ENCODE measurements around the gene CMSS1. TPM values are rescaled to one million over a fixed set of nuclear protein-coding genes. Genes with fewer than 3 reads are reported as not detected.
A peak's percentile ranks its signal among the peaks of the same experiment; 100 is the strongest.

Gene CMSS1
- total RNA-seq, 1 experiment from 2014 or later: 50.7 TPM

DNA sequence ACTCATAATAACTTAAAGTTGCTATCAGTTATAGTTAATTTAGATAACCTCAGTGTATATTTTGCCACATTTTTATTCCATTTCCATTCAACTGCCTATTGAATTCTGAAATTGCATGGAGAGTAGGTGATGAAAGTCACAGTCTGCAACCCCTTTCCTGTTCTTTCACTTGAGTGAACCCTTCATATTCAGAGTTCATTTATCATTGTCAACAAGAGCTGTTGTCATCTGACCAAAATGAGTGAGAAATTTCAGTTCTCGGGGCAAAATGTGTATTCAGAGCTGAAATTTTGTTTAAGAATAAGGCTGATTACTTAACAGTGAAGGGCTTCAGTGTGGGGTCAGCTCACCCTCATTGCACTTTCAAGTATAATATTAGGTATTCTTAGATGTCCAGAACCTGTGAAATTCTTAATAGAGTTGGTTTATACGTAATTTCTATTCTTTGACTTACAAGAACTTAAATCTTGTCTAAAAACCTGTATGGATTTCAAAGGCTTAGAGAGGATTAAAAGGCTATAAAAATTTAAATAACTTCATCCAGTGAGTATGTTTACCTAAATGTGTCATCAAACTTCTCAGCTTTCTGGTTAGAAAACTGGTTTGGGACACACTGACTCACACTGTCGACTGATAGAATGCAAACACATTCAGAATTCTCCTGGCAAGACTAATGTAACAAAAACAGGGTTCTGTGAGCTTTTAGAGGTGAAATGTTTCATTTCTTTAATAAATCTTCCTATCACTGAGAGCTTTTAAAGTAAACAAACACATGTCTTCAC is 92.2 kb downstream of the CMSS1 start:
- no peak for DNase-seq (ENCODE audit: low read depth, low spot score)
- in situ Hi-C loops (cut with HindIII; ENCODE audit: low pct_unique_long_range_greater_than_20kb, low sequenced_read_pairs): no loop called here

DNA sequence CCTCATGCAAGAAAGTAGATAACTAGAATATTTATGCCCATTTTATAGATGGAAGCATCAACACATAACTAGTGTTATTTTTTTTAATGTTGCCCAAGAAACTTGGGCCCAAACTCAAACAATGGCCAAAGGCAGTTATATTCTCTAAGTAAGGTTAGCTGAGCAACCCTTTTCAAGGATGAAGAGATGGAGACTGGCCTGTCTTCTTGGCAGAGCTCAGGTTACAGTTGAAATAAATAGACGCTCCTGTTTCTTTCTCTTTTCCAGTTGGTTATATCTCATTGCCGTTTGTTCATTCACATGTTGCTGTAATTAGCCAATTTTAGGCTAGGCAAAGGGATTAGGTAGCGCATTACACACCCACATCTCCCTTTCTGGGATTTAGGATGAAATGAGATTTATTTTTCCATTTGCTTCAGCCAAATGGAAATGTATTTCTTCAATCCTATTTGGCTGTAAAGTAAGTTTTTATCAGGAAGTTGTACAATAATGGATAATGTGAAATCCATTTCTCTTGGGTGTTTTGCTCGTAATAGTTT is 93.2 kb downstream of the CMSS1 start:
- in situ Hi-C loops (cut with HindIII; ENCODE audit: low pct_unique_long_range_greater_than_20kb, low sequenced_read_pairs): no loop called here
- DNase-seq (ENCODE audit: low read depth, low spot score): no peak

DNA sequence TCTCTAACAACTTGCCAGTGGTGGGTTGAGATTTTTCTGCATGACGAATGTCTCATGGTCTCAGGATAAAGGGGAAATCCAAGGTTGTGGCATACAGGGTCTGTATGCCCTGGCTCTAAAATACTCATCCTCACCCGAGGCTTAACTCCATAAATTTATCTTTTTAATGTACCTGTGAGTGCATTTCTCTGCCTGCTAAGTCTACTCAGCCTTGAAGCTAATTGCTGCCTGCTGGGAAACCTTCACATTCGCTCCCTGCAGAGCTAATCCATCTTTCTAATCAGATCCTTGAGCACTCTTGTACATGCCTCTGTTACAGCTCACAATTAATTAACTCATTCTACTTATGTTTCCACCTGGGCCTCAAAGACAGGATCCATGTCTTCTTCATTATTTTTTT is 93.8 kb downstream of the CMSS1 start:
- DNase-seq (ENCODE audit: low read depth, low spot score): no peak
- in situ Hi-C loops (cut with HindIII; ENCODE audit: low pct_unique_long_range_greater_than_20kb, low sequenced_read_pairs): no loop called here

DNA sequence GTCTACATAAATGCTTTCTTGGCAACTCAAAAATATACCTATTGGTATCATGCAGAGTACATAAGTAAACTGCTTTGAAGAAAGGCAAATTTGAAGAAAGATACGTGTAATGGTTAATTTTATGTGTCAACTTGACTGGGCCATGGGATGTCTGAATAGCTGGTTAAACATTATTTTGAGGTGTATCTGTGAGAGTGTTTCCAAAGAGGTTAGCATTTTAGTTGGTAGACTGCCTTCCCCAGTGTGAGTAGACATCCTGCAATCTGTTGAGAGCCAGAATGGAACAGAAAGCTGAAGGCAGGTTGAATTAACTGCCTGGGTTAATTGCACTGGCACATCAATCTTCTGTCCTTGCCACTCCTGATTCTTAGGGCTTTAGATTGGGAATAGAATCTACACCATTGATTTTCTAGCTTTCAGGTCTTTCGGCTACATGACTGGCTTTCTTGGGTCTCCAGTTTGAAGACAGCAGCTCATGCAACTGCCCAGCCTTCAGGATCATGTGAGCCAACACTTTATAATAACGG is 98.3 kb downstream of the CMSS1 start:
- no peak for DNase-seq (ENCODE audit: low read depth, low spot score)
- in situ Hi-C loops (cut with HindIII; ENCODE audit: low pct_unique_long_range_greater_than_20kb, low sequenced_read_pairs): no loop called here

DNA sequence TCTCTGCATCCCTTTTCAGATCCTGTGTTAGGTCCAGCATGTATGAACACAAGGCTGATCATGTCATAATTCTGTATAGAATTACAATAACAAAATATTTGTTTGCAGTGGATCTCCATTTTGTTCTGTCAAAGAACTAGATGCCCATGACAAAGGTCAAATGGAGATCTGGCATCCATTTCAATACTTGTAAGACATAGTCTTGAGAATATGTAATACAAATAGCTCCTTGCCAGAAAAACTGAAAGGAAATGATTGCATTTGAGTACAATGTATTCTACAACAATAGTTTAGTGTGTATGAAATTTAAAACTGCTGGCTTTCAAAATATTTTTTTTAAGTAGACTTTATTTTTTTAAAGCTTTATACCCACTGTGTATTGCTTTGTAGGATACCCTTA is 101.1 kb downstream of the CMSS1 start:
- in situ Hi-C loops (cut with HindIII; ENCODE audit: low pct_unique_long_range_greater_than_20kb, low sequenced_read_pairs): no loop called here
- DNase-seq (ENCODE audit: low read depth, low spot score): no peak

DNA sequence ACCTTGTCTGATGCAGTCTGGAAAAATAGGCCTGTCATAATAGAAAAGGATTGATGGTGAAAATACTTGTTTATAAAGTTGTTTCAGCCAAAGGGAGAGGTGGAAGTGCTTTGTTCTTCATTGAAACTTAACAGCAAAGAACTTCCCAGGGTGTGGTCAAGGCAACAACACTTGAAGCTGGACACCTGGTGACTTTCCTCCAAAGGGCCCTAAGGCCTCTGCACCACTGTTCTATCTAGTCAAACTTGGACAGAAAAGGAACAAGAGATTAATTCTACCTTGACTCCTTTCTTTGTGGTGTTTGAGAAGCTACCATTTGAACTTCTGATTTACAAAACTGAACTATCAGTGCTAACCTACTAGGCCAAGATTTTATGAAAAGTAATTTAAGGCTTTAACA is 102.0 kb downstream of the CMSS1 start:
- in situ Hi-C loops (cut with HindIII; ENCODE audit: low pct_unique_long_range_greater_than_20kb, low sequenced_read_pairs): no loop called here
- no peak for DNase-seq (ENCODE audit: low read depth, low spot score)

DNA sequence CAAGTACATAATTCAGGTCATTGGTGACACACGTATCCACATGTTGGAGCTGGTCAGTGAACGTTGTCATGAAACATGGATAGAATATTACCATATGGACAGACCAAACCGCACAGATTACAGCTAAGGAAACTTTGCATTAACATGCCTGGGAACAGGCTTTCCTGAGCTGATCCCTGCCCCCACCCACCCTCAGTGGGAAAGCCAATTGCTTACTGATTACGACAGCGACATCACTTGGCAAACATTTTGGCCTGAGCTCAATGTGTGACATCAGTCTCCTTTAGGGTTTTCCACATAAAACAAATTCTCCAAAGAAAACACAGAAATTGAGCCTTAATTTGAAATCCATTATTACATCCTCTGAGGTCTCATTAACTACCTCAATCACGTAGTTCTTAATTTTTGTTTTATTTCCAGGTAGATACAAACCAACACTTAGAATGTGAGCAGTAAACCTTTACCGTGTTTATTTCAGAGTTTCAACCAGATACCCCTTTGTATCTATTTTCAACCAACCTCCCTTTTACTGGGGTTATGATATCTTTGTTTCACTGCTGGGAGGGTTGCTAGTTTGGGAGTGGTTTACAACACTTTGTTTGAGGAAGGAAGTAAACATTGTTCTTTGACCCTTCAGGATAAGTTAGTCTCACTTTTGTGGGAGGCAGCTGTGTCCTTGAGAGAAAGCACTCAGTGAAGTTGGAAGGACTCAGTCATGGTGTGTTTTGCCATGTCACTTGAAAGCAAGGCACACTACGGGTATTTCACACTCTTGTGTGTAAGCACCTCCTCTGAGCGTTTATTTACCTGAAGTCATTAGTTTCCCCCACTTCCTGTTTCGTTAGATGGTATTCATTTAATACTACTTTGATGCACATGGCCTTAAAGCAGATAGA is 103.1 kb downstream of the CMSS1 start:
- in situ Hi-C loops (cut with HindIII; ENCODE audit: low pct_unique_long_range_greater_than_20kb, low sequenced_read_pairs): no loop called here
- DNase-seq (ENCODE audit: low read depth, low spot score): no peak

DNA sequence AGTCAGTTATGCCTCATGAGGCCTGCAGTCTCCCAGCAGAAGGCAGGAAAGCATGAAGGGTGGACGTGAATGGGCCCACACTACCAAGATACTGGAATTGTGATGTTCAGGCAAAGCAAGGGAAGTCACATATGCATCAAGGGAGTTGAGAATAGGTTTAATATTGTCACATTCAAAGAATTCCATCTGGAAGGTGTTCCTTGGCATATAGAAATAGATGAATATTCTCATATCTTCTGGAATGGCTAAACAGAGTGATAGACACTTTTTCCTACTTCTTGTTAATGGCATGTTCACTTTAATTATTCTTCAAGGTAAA is 103.7 kb downstream of the CMSS1 start:
- no peak for DNase-seq (ENCODE audit: low read depth, low spot score)
- in situ Hi-C loops (cut with HindIII; ENCODE audit: low pct_unique_long_range_greater_than_20kb, low sequenced_read_pairs): no loop called here

DNA sequence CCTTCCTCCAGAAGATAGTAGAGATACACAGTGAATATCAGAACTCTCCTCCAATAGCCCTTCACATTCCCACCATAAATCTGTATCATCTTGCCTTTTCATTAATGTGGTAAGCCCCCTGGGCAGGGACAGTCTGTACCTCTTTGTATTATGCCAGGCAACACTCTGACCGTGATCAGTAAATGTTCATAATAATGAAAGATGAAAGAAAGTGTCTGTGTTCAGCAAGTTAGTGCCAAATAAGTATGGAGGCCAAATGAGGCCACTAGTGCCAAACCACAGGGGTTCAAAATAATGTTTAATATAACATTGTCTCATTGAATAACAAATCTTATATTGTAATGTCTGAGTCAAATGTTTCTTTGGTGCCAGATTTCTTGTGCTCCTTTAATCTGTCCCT is 104.3 kb downstream of the CMSS1 start:
- in situ Hi-C loops (cut with HindIII; ENCODE audit: low pct_unique_long_range_greater_than_20kb, low sequenced_read_pairs): no loop called here
- DNase-seq (ENCODE audit: low read depth, low spot score): peak; percentile 68

DNA sequence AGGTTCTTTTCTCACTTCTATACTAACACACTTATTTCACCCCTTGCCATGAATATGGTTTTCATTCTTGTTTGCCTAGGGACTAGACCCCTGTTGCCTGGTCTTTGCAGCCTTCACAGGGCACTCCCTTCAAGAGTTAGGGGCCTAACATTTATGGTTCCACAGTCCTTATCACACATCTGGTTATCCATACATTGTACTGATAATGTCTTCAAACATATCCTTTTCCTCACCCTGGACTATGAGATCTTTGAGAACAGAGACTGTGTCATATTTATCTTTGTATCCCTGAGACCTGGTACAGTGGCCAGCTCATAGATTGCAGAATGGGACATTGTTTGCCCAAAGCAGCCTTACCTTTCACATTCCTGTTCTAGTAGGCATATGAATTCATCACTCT is 106.2 kb downstream of the CMSS1 start:
- no peak for DNase-seq (ENCODE audit: low read depth, low spot score)
- in situ Hi-C loops (cut with HindIII; ENCODE audit: low pct_unique_long_range_greater_than_20kb, low sequenced_read_pairs): no loop called here

DNA sequence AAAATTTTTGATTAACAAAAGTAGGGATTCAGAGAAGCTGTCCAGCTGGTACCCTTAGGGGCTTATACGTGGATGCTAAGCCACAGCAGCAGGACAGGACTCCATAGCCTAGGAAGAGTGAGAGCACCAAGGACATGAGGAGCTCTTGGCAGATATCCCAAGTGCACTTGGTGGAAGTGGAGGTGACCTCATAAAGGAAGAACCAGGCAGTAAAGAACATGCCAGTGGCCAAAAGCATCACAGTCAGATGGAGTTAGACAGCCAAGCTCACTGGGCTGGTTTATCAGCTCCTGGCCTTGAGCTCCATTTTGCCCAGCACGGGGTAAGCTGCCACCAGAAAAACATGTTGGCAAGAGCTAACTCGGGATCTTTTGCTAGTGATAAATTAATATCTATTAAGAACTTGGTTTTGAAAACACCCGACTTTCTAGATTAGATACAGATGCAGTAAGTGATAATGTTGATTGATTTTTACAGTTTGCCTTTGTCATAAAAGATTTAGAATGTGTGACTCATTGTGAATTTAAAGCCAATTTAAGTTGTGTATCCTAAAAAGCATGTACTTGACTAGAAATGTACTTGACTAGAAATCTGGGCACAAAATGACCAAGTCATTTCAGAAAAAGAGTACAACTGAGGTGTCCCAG is 108.0 kb downstream of the CMSS1 start:
- in situ Hi-C loops (cut with HindIII; ENCODE audit: low pct_unique_long_range_greater_than_20kb, low sequenced_read_pairs): no loop called here
- no peak for DNase-seq (ENCODE audit: low read depth, low spot score)

DNA sequence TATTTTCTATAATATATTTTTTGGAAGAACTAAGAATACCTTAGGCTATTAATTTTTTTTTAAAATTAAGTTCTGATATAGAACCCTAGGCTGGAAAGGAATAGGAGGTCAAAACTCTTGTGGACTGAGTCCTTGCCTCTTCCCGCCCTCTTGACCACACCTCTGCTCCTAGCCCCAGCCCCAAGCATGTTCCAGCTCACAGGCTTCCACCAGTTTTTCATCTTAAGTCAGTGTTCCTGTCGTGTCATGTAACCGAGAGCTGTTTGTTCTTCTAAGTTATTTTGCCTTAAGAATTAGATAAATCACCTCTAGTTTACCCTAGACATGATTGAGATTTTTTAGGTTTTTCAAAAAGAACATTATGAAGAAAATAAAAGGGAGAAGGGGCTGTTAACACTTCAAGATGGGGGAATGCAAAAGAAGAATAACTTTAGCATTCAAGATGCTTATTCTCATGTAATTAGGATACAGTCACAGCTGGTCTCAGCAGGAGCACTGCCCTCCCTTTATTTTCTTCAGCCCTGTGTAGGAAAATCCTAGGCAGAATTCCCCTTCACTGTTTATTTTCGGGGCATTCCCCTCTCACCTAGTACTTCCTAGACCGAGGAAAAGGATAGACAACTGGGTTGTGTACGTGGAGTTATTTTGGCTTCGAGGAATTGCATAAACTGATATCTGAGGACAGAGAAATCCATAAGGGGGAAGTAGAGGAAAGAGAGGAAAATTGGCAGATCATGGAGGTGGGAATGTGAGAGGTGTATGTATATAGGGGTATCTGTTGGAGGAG is 110.2 kb downstream of the CMSS1 start:
- no peak for DNase-seq (ENCODE audit: low read depth, low spot score)
- in situ Hi-C loops (cut with HindIII; ENCODE audit: low pct_unique_long_range_greater_than_20kb, low sequenced_read_pairs): no loop called here

DNA sequence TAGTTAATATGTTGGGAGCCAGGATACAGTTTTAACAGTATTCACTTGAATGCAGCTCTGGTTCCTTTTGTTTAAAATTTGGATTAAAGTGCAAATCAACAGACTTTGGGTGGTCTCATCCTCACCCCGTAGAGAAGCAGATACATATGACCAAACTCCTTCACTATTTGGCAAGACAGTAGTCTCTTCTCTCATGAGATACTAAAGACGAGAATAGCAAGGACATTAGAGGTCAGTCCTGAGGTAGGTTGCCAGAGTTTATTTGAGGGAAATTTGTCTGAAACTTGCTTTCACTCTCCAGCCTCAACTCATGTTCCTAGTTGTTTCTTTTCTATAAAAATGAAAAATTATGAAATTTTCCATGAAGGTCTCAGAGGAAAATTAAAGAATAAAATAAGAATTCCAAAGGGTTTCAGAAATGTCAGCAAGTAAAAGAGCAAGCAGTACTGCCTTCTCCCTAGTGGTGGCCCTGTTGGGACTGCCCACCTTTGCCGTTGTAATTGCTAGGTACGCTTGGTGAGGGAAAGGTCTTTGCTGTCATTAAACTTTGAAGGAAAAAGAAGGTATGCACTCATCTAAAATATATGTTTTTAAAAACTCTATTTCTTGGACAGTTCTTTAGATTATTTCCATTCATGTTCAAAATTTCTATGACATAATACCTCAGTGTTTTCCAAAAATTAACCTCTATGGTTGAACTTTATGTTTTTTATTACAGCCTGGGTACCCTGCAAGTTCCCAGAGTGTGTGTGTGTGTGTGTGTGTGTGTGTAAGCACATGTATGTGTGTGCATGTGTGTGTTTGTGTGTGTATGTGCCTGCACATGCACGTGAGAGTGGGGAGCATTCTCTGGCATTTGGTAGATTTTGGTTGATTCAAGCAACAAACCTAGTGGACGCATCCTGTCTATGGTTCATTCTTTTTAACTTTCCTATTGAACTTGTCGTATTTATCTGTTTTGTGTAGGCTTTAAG is 111.4 kb downstream of the CMSS1 start:
- no peak for DNase-seq (ENCODE audit: low read depth, low spot score)
- in situ Hi-C loops (cut with HindIII; ENCODE audit: low pct_unique_long_range_greater_than_20kb, low sequenced_read_pairs): no loop called here

DNA sequence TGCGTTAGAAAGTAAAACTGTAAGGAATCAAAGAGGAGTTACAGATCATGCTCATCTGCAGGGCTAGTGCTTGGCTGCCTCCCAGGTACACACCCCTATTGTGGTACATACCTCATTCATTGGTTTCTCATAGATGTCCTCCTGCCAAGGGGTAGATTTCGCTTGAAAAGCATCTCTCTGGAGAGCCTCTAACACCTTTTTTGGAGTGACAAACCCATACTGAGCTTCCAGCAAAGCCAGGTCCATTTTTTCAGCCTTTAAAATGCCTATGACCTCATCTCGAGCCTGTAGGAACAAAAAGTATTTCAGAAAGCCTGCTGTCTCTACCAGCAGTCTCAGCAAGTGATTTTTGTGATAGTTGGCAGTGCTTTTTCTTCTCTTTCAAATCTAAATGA is 112.1 kb downstream of the CMSS1 start:
- in situ Hi-C loops (cut with HindIII; ENCODE audit: low pct_unique_long_range_greater_than_20kb, low sequenced_read_pairs): no loop called here
- no peak for DNase-seq (ENCODE audit: low read depth, low spot score)

DNA sequence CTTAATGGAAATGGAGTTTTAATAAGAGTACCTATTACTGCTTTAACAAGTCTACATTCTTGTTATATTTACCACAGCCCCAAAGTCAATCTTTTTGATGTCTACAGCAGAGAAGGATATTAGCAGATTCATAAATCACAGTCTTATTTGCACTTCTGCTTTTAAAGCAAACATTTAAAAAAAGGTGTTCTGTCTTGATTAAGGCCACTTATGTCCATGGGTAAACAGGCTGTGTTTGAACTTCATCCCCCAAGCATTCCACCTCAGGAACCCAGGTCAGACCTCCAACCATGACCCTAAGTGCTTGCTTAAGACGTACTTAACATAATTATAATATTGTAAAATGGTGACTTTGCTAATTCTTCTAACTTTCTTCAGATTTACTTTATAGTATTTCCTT is 113.4 kb downstream of the CMSS1 start:
- in situ Hi-C loops (cut with HindIII; ENCODE audit: low pct_unique_long_range_greater_than_20kb, low sequenced_read_pairs): no loop called here
- no peak for DNase-seq (ENCODE audit: low read depth, low spot score)

DNA sequence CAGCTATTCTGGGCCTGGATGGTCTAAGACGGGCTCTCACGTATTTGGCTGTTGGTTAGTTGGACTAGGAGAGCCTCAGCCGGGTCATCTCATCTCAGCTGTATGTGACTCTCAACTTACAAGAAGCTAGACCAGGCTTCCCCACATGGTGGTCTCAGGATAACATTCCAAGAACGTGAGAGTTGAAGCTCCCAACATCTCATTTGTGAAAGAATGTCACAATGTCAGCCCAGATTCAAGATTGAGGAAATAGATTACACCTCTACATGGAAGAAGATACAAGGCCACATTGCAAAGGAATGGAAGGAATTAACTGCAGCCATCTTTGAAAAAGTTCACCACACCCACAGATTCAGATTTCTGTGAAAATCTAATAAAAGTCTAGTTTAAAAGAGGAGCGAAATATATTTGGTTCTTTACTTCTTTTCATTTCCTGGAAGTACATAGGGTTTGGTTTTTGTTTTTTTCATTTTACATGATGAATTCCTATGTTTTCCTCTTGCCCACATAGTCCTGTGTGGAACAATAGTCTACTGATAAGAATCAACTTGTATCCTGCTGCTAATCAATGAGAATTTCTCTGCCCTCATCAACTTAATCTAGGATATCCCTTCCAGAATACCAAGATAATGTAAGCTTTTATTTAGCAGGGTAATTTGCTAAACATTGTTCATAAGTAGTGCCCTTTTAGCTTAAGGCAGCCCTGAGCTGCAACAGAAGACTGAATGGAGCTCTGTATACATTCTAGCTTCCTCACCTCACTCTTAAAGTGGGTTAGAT is 116.5 kb downstream of the CMSS1 start:
- DNase-seq (ENCODE audit: low read depth, low spot score): no peak
- in situ Hi-C loops (cut with HindIII; ENCODE audit: low pct_unique_long_range_greater_than_20kb, low sequenced_read_pairs): no loop called here
